HUES48 (cell line): Measurements from ENCODE around the gene SH3PXD2A.

ENCODE experiments used
- H3K27ac ChIP-seq: one replicate; pipeline ENCODE4 v1.7.0; 2013; ENCODE audit warnings: low read depth, low read length, inconsistent platforms
- H3K27me3 ChIP-seq: 2 replicates; pipeline ENCODE4 v1.6.1; 2013; ENCODE audit warnings: mild to moderate bottlenecking, low read length; ENCODE audit not compliant: control insufficient read depth, insufficient read depth
- H3K36me3 ChIP-seq: 2 replicates; pipeline ENCODE4 v1.6.1; 2013; ENCODE audit warnings: low read length; ENCODE audit not compliant: control insufficient read depth, insufficient read depth
- H3K4me1 ChIP-seq: 2 replicates; pipeline ENCODE4 v1.6.1; 2013; ENCODE audit warnings: mild to moderate bottlenecking, low read length; ENCODE audit not compliant: control insufficient read depth, insufficient read depth
- H3K4me3 ChIP-seq: 2 replicates; pipeline ENCODE4 v1.5.1; 2013; ENCODE audit warnings: mild to moderate bottlenecking, low read depth, low read length
- H3K9ac ChIP-seq: 2 replicates; pipeline ENCODE4 v1.6.1; 2013; ENCODE audit warnings: mild to moderate bottlenecking, low read depth, low read length, moderate library complexity
- H3K9me3 ChIP-seq: 2 replicates; pipeline ENCODE4 v1.6.1; 2013; ENCODE audit warnings: low read length; ENCODE audit not compliant: control insufficient read depth, insufficient read depth

The SH3PXD2A gene

DNA sequence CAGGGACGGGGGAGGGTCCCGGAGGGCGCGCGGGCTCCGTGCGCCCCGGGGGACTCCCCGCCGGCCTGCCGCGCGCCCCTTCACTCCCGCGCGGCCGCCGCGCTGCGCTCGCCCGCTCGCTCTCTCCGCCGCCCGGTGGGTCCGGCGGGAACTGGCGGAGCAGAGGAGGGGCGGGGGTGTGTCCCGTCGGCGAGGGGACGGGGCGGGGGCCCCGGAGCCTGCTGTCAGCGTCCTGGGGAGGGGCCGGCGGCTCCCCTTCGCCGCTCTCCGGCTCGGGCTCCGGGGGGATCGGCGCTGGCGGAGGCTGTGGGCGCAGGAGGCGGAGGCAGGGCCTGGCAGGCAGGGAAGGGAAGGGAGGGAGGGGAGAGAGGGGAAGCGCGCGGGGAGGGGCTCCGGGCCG, at the start of gene SH3PXD2A:
Gene SH3PXD2A, minus strand, starts transcription at position 153 of the 400 bp plus-strand sequence. CDS start 310 bp downstream, outside the sequence.
- Histone ChIP-seq H3K9me3 (no peaks in the 10 kb centered on the region), H3K36me3 (no peaks in the 10 kb centered on the region), H3K27me3 (peaks cover 45% of the 10 kb centered on the region), H3K4me3 (peak within 1 kb of the TSS; percentile 76), H3K9ac (peak within 1 kb of the TSS; percentile 19; the same call in 1 of the 2 replicates), H3K4me1 (peaks cover 10% of the 10 kb centered on the region), H3K27ac (no peak within 1 kb of the TSS)

DNA sequence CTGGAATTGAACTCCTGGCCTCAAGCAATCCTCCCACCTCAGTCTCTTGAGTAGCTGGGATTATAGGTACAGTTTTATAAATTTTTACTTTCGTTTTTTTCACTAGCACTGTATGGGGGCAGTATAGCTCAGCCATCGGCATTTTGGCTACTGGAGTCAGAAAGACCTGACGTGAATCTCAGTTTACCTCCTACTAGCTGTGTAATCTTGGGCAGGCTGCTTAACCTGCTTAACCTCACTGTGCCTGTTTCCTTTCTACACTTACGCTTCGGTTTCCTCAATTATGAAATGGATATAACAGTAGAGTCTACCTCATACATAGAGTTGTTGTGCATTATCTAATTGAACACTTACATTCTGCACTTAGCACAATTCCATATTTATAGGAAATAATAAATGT, 45.9 kb upstream of the SH3PXD2A start:
- Histone ChIP-seq H3K27me3 (no peaks in the 10 kb centered on the region), H3K4me1 (no peaks in the 10 kb centered on the region), H3K4me3 (no peak overlapping the region), H3K9ac (no peak overlapping the region), H3K36me3 (0 out of 2 replicates have a peak, but pooled peaks cover 16% of the 10 kb centered on the region), H3K9me3 (no peaks in the 10 kb centered on the region), H3K27ac (no peak overlapping the region)

GRCh38 chr10:103899312-103899711, 43.9 kb upstream of the SH3PXD2A start:
- Histone ChIP-seq H3K4me3 (no peak overlapping the region), H3K36me3 (0 out of 2 replicates have a peak, but pooled peaks cover 16% of the 10 kb centered on the region), H3K9me3 (no peaks in the 10 kb centered on the region), H3K27me3 (no peaks in the 10 kb centered on the region), H3K27ac (no peak overlapping the region), H3K4me1 (0 out of 2 replicates have a peak, but pooled peaks cover 5% of the 10 kb centered on the region), H3K9ac (no peak overlapping the region)

GRCh38 chr10:103897241-103897774, 41.9 kb upstream of the SH3PXD2A start:
- H3K9ac ChIP-seq: no peak overlapping the region
- H3K4me1 ChIP-seq: 0 out of 2 replicates have a peak, but pooled peaks cover 6% of the 10 kb centered on the region
- no peaks in the 10 kb centered on the region for H3K27me3 ChIP-seq
- no peaks in the 10 kb centered on the region for H3K9me3 ChIP-seq
- no peak overlapping the region for H3K4me3 ChIP-seq
- H3K27ac ChIP-seq: no peak overlapping the region
- 0 out of 2 replicates have a peak, but pooled peaks cover 16% of the 10 kb centered on the region for H3K36me3 ChIP-seq

DNA sequence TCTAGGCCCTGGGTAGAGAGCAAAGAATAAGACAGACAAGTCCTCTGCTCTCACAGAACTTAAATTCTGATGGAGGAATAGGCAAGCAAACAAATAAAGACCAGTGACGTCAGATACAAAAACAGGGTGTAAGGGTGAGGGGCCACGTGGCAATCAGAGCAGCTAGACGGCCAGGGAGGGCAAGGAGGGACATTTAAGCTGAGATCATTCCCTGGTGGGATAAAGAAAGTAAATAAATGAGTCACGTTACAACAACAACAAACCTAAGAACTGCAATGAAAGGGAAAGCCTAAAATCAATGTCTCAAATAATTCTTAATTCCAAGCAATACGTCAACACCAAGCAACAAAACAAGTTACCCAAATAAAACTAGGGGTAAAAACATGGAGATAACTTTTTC, 40.8 kb upstream of the SH3PXD2A start:
- H3K27me3 ChIP-seq: no peaks in the 10 kb centered on the region
- no peak overlapping the region for H3K27ac ChIP-seq
- H3K36me3 ChIP-seq: peaks cover 21% of the 10 kb centered on the region; the same call in 1 of the 2 replicates
- no peak overlapping the region for H3K4me3 ChIP-seq
- H3K4me1 ChIP-seq: 0 out of 2 replicates have a peak, but pooled peaks cover 6% of the 10 kb centered on the region
- H3K9ac ChIP-seq: no peak overlapping the region
- no peaks in the 10 kb centered on the region for H3K9me3 ChIP-seq

DNA sequence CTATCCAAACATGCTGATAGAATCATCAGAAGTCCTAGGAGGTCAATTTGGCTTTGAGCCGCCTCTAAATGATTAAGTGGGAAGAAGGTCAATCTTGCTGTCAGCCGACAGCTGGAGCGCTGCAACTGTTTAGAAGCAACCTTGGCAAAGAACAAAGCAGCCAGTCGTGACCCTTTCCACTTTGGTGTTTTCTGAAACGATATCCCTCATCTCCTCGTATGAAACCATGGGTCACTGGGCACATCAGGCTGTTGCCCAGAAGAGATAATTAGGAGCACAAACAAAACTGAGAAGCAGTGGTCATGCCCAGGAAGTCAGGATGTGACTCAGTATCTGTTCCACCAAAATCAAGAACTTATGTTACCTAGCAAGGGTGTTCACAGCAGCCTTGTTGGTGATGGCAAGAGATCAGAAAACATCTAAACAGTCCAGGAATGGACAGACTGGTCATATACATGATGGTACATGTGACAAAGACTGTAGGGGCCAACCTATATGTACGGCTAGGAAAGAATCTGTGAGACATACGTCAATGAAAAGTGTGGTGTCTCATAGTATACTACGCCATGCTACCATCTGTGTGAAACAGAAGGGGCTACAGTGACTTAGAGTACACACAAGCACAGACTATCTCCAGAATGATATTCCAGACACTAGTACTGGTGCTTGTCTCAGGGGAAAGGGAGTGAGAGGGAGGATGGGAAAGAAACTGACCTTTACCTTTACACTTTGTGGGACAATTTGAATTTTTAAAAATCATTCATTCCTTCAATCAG, 40.2 kb upstream of the SH3PXD2A start:
- H3K36me3 ChIP-seq: peaks cover 21% of the 10 kb centered on the region; the same call in 1 of the 2 replicates
- H3K9ac ChIP-seq: no peak overlapping the region
- no peak overlapping the region for H3K4me3 ChIP-seq
- no peaks in the 10 kb centered on the region for H3K27me3 ChIP-seq
- no peaks in the 10 kb centered on the region for H3K9me3 ChIP-seq
- no peak overlapping the region for H3K27ac ChIP-seq
- 0 out of 2 replicates have a peak, but pooled peaks cover 6% of the 10 kb centered on the region for H3K4me1 ChIP-seq

DNA sequence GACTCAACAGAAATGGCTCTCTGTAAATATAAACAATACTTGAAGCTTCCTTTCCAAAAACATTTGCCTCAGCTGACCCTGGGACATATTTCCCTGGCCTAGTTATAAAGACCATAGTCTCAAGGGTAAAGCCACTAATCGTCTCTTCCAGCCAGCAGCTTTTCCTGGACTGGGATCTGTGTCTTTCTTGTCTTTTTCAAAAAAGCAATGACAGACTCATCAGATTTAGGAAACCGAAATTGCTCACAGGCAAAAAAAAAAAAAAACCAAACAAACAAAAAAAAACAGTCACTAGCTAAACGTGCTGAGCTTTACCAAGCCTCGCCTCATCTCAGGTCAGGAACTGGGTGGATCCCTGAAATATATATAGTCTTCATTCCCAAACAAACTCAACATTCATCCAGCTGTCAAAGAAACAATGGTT, 39.1 kb upstream of the SH3PXD2A start:
- H3K9me3 ChIP-seq: no peaks in the 10 kb centered on the region
- H3K4me3 ChIP-seq: no peak overlapping the region
- H3K9ac ChIP-seq: no peak overlapping the region
- 0 out of 2 replicates have a peak, but pooled peaks cover 6% of the 10 kb centered on the region for H3K4me1 ChIP-seq
- H3K36me3 ChIP-seq: peaks cover 21% of the 10 kb centered on the region; the same call in 1 of the 2 replicates
- H3K27ac ChIP-seq: no peak overlapping the region
- H3K27me3 ChIP-seq: no peaks in the 10 kb centered on the region

GRCh38 chr10:103893817-103894216, 38.4 kb upstream of the SH3PXD2A start:
- H3K9me3 ChIP-seq: no peaks in the 10 kb centered on the region
- no peaks in the 10 kb centered on the region for H3K27me3 ChIP-seq
- no peak overlapping the region for H3K9ac ChIP-seq
- H3K4me1 ChIP-seq: 0 out of 2 replicates have a peak, but pooled peaks cover 6% of the 10 kb centered on the region
- no peak overlapping the region for H3K27ac ChIP-seq
- H3K4me3 ChIP-seq: no peak overlapping the region
- H3K36me3 ChIP-seq: peaks cover 18% of the 10 kb centered on the region; the same call in 1 of the 2 replicates

DNA sequence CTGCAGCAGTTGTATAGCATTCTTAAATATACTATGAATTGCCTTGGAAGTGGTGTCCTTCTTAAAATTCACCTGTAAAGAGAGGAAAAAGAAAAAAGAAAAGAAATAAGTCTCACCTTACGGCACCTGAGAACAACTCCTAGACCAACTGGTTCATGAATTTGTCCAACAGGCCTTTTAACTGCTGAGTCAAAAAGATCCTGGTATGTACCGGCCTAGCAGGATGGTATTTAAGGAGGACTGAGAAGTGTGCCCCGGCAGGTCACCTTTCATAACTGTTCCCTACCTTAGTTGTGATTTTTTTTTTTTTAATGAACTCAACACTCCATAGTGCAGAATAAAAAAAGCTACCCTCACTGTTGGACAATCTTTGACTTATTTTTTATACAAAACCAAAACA, 36.8 kb upstream of the SH3PXD2A start:
- Histone ChIP-seq H3K9ac (no peak overlapping the region), H3K27ac (no peak overlapping the region), H3K27me3 (no peaks in the 10 kb centered on the region), H3K4me3 (no peak overlapping the region), H3K36me3 (peaks cover 7% of the 10 kb centered on the region; the same call in 1 of the 2 replicates), H3K9me3 (no peaks in the 10 kb centered on the region), H3K4me1 (0 out of 2 replicates have a peak, but pooled peaks cover 6% of the 10 kb centered on the region)

DNA sequence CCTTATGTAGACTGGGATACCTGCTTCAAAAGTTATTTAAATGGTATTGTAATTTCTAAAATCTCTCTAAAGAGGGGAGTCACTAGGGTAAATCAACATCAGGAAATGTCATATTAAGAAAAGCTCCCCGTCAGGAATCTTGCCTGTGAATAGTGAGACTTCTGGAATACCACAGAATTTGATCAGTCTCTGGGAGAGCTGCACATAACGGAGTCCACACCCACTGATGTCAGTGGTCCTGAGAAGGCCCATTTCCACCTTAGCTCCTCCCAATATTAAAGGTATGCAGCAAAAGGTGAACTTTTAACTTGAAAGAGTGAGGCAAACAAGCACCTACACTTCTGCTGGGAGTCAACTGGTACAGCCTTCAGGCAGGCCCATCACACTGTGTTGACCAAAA, 35.3 kb upstream of the SH3PXD2A start:
- H3K36me3 ChIP-seq: peaks cover 5% of the 10 kb centered on the region; the same call in 1 of the 2 replicates
- 0 out of 2 replicates have a peak, but pooled peaks cover 6% of the 10 kb centered on the region for H3K4me1 ChIP-seq
- H3K9ac ChIP-seq: no peak overlapping the region
- H3K9me3 ChIP-seq: no peaks in the 10 kb centered on the region
- H3K27me3 ChIP-seq: no peaks in the 10 kb centered on the region
- no peak overlapping the region for H3K4me3 ChIP-seq
- peak overlapping the region; percentile 71 for H3K27ac ChIP-seq

DNA sequence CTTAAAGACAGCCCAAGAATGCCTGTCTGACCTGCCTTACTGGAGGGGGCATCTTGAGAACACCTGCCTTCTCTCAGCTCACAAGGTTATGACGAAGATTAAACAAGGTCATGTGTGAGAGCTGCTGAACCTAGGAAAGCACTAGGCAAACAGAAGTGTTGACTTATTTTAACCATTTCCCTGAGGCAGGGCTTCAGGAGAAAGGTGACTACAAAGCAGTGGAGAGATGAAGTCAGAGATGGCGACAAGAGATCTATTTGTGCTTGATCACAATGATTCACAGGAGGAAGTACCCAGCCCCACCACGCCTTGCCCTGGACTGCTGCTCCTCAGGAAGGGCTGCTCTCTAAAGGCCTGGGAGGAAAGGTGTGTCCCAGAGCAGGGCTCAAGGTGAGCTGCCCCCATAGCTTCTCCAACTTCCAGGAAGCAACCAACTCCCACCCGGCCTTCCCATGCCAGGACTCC, 34.9 kb upstream of the SH3PXD2A start:
- peaks cover 5% of the 10 kb centered on the region; the same call in 1 of the 2 replicates for H3K36me3 ChIP-seq
- H3K4me3 ChIP-seq: no peak overlapping the region
- H3K9ac ChIP-seq: no peak overlapping the region
- H3K9me3 ChIP-seq: no peaks in the 10 kb centered on the region
- 0 out of 2 replicates have a peak, but pooled peaks cover 6% of the 10 kb centered on the region for H3K4me1 ChIP-seq
- H3K27ac ChIP-seq: peak overlapping the region; percentile 71
- H3K27me3 ChIP-seq: no peaks in the 10 kb centered on the region
